Endothelial cell of umbilical vein (primary cell): ENCODE measurements around the gene PCDHB16. TPM values are rescaled to one million over a fixed set of nuclear protein-coding genes. Genes with fewer than 3 reads are reported as not detected.
A peak's percentile ranks its signal among the peaks of the same experiment; 100 is the strongest.
"Not testable (repeated sequence)": the region's sequence is repeated elsewhere in the genome, so short reads cannot be mapped to it uniquely, and the experiment has no call there.

Experiments used
- BruUV-seq: library from RNA; stranded (reverse); fragments of 400-500 nt; replicated peaks from 2 replicates; lab custom pipeline; 2021; lab: Mats Ljungman, UMichigan
- CTCF ChIA-PET: fragments of 300-600, 350-600 bp; sonication (Branson Sonifier 250); formaldehyde crosslinking; loops from one replicate; lab custom pipeline; 2021; ENCODE audit warnings: antibody characterized with exemption, inconsistent platforms; lab: Charles Lee
- POLR2A ChIA-PET: fragments of 300-600, 350-600 bp; sonication (Branson Sonifier 250); formaldehyde crosslinking; loops from one replicate; lab custom pipeline; 2021; ENCODE audit warnings: antibody characterized with exemption, inconsistent platforms; lab: Charles Lee
- DNase-seq: peaks from one replicate; pipeline ENCODE4 v3.0.0-alpha.2; 2011; ENCODE audit warnings: low read depth, low spot score
- FAIRE-seq: peaks from 2 replicates; lab custom pipeline; 2011; peaks lifted over from hg19 to GRCh38; lab: Jason Lieb, UNC
- H2AFZ ChIP-seq: 2 replicates; pipeline ENCODE4 v1.6.0; 2012; ENCODE audit warnings: low read depth, low read length, control low read depth, inconsistent platforms
- H3K27ac ChIP-seq: 2 replicates; pipeline ENCODE4 v1.5.1; 2011; ENCODE audit warnings: low read depth, mild to moderate bottlenecking, control low read depth, low read length, moderate library complexity; ENCODE audit not compliant: insufficient read depth
- H3K27me3 ChIP-seq, 2 experiments: 2 replicates each; pipeline versions ENCODE4 v1.6.0 to v1.6.1; 2011; ENCODE audit warnings: low read length in 2 of 2, mixed read lengths in 1 of 2; ENCODE audit not compliant: control insufficient read depth in 2 of 2, insufficient read depth in 2 of 2
- H3K36me3 ChIP-seq, 2 experiments: 2 replicates in 1 of 2; 3 replicates in 1 of 2; pipeline ENCODE4 v1.5.1; 2011; ENCODE audit warnings: low read length in 2 of 2, mild to moderate bottlenecking in 1 of 2, moderate library complexity in 1 of 2; ENCODE audit not compliant: control insufficient read depth in 2 of 2, insufficient read depth in 2 of 2; ENCODE audit errors: extremely low read depth in 1 of 2
- H3K4me1 ChIP-seq: 3 replicates; pipeline ENCODE4 v1.5.1; 2011; ENCODE audit warnings: mild to moderate bottlenecking, low read length; ENCODE audit not compliant: control insufficient read depth, insufficient read depth; ENCODE audit errors: extremely low read depth
- H3K4me2 ChIP-seq: 2 replicates; pipeline ENCODE4 v1.6.1; 2011; ENCODE audit warnings: low read length, control low read depth, mixed read lengths; ENCODE audit not compliant: insufficient read depth
- H3K4me3 ChIP-seq, 3 experiments: fragments of 200-600 bp in 1 of 3; sonication (generic), shearing (Covaris generic) in 1 of 3; replicated peaks in 1 of 3; 2 replicates each; pipeline ENCODE4 v1.5.1; 2011 to 2016; ENCODE audit warnings: control low read depth in 3 of 3, low read length in 3 of 3, mild to moderate bottlenecking in 2 of 3, inconsistent platforms in 1 of 3, low read depth in 1 of 3, moderate library complexity in 1 of 3; ENCODE audit not compliant: insufficient read depth in 1 of 3
- H3K79me2 ChIP-seq: 2 replicates; pipeline ENCODE4 v1.6.0; 2012; ENCODE audit warnings: low read length, inconsistent platforms; ENCODE audit not compliant: control insufficient read depth, insufficient read depth
- H3K9ac ChIP-seq: replicated peaks from 2 replicates; pipeline ENCODE3; 2011; ENCODE audit warnings: low read length, control low read depth; ENCODE audit not compliant: insufficient read depth; ENCODE audit errors: extremely low read depth
- H3K9me1 ChIP-seq: replicated peaks from 3 replicates; pipeline ENCODE4 v1.6.0; 2011; ENCODE audit warnings: mild to moderate bottlenecking, low read length; ENCODE audit not compliant: control insufficient read depth, insufficient read depth; ENCODE audit errors: extremely low read depth
- H3K9me3 ChIP-seq: replicated peaks from 2 replicates; pipeline ENCODE4 v1.5.1; 2012; ENCODE audit warnings: low read length, inconsistent platforms; ENCODE audit not compliant: control insufficient read depth, insufficient read depth
- H4K20me1 ChIP-seq: replicated peaks from 2 replicates; pipeline ENCODE3; 2011; ENCODE audit warnings: mild to moderate bottlenecking, low read length; ENCODE audit not compliant: control insufficient read depth, insufficient read depth; ENCODE audit errors: extremely low read depth
- JUN ChIP-seq: IDR thresholded peaks from 2 replicates; pipeline ENCODE4 v1.6.1; 2011; ENCODE audit warnings: borderline replicate concordance, low read depth; ENCODE audit not compliant: insufficient read length, insufficient read depth
- dilution Hi-C: fragments of 300-500 bp; cut with MboI; formaldehyde crosslinking; loops from one replicate; pipeline ENCODE4 v1.15.0; 2019; ENCODE audit warnings: low sequenced_read_pairs; ENCODE audit not compliant: extremely low pct_ligation_motif_present
- intact Hi-C: fragments of 100-400 bp; cut with micrococcal nuclease; formaldehyde crosslinking; loops from one replicate; pipeline ENCODE4 v1.10.0; 2022
- polyA plus RNA-seq, 4 experiments: library from polyadenylated mRNA; depleted of rRNA in 3 of 4; stranded (reverse) in 3 of 4; unstranded in 1 of 4; fragments of >200 nt; gene quantifications; 2 replicates each; pipeline versions ENCODE4 v1.2.1 to v1.2.3, GENCODE V29; 2011 to 2012; ENCODE audit warnings: missing spikeins in 1 of 4
- total RNA-seq: library from RNA; stranded (reverse); gene quantifications from 2 replicates; pipeline ENCODE4 v1.2.3, GENCODE V29; 2021
- TF ChIP-seq, protein P1 (sequence below), 2 donors: IDR thresholded peaks; 1 replicate in 1 of 2; 2 replicates in 1 of 2; pipeline ENCODE4 v1.5.1; 2011; ENCODE audit warnings: low read length in 2 of 2, mild to moderate bottlenecking in 2 of 2, moderate library complexity in 2 of 2, control low read depth in 1 of 2, inconsistent platforms in 1 of 2, low read depth in 1 of 2; ENCODE audit not compliant: insufficient read depth in 1 of 2; ENCODE audit errors: extremely low read depth in 1 of 2

Gene PCDHB16
- total and polyA plus RNA-seq, 2 donors (not counting 3 experiments of a cell fraction or from before 2014, with no cell fraction given): 0.18 to 0.22 TPM

DNA sequence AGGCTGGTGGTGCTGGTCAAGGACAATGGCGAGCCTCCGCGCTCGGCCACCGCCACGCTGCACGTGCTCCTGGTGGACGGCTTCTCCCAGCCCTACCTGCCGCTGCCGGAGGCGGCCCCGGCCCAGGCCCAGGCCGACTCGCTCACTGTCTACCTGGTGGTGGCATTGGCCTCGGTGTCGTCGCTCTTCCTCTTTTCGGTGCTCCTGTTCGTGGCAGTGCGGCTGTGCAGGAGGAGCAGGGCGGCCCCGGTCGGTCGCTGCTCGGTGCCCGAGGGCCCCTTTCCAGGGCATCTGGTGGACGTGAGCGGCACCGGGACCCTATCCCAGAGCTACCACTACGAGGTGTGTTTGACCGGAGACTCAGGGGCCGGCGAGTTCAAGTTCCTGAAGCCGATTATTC is 44.8 kb upstream of the PCDHB16 start:
- DNase-seq, FAIRE-seq, H4K20me1 ChIP-seq, intact Hi-C loops, H3K9ac ChIP-seq, H3K27ac ChIP-seq, H3K9me3 ChIP-seq, H3K9me1 ChIP-seq, dilution Hi-C loops, H3K36me3 ChIP-seq, H3K4me2 ChIP-seq, POLR2A ChIA-PET, H2AFZ ChIP-seq, BruUV-seq, H3K79me2 ChIP-seq, H3K4me1 ChIP-seq, H3K27me3 ChIP-seq, CTCF ChIA-PET, H3K4me3 ChIP-seq: not testable (repeated sequence)

GRCh38 chr5:141149812-141150211 is 32.4 kb upstream of the PCDHB16 start, which contains the start of gene PCDHB6:
TSS of gene PCDHB6 (plus strand) at chr5:141150057. CDS start at chr5:141150258, 201 bp downstream.
- peak; percentile 3 for DNase-seq
- no peak within 1 kb of the TSS for H3K4me2 ChIP-seq
- dilution Hi-C loops: no loop called here

More at GRCh38 chr5:141149812-141150211, 32.4 kb upstream of the PCDHB16 start, which contains the start of gene PCDHB6:
- intact Hi-C loops: no loop called here
- Histone ChIP-seq H3K9me3 (no peaks in the 10 kb centered on the region), H2AFZ (no peak within 1 kb of the TSS), H3K4me1 (no peaks in the 10 kb centered on the region), H3K79me2 (no peaks in the 10 kb centered on the region), H3K9me1 (no peaks in the 10 kb centered on the region), H3K27me3 (no peaks in the 10 kb centered on the region), H3K27ac (no peak within 1 kb of the TSS), H3K4me3 (no peak within 1 kb of the TSS), H4K20me1 (no peaks in the 10 kb centered on the region), H3K9ac (no peak within 1 kb of the TSS), H3K36me3 (no peaks in the 10 kb centered on the region)
- FAIRE-seq: no peak
- POLR2A ChIA-PET: no interaction called here
- BruUV-seq: no TSS peak
- no peak for TF ChIP-seq JUN
- TF ChIP-seq, protein P1, sequence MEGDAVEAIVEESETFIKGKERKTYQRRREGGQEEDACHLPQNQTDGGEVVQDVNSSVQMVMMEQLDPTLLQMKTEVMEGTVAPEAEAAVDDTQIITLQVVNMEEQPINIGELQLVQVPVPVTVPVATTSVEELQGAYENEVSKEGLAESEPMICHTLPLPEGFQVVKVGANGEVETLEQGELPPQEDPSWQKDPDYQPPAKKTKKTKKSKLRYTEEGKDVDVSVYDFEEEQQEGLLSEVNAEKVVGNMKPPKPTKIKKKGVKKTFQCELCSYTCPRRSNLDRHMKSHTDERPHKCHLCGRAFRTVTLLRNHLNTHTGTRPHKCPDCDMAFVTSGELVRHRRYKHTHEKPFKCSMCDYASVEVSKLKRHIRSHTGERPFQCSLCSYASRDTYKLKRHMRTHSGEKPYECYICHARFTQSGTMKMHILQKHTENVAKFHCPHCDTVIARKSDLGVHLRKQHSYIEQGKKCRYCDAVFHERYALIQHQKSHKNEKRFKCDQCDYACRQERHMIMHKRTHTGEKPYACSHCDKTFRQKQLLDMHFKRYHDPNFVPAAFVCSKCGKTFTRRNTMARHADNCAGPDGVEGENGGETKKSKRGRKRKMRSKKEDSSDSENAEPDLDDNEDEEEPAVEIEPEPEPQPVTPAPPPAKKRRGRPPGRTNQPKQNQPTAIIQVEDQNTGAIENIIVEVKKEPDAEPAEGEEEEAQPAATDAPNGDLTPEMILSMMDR (IDR thresholded peaks at IDR 0.05; ENCODE audit: extremely low read depth in 1 of 2, insufficient read depth in 1 of 2, low read depth in 1 of 2, low read length in 2 of 2): peak in 1 of 2 donors; percentile 9
- CTCF ChIA-PET: no interaction called here
